AG08396 (cell line): Measurements from ENCODE around the gene APOL5.
"Not testable (repeated sequence)": the region's sequence is repeated elsewhere in the genome, so short reads cannot be mapped to it uniquely, and the experiment has no call there.

Experiments
- DNase-seq: peaks from one replicate; pipeline ENCODE4 v3.0.0; 2012; ENCODE audit warnings: low spot score, mixed read lengths

Gene APOL5

GRCh38 chr22:35711336-35711735 lies 6.3 kb upstream of the APOL5 start:
- DNase-seq: no peak

- no peak for DNase-seq
These were observed 5.0 kb upstream of the APOL5 start for GRCh38 chr22:35712672-35713071.

- DNase-seq: no peak
These were observed 1.7 kb downstream of the APOL5 start for GRCh38 chr22:35719212-35719875.

- no peak for DNase-seq
These were observed 4.3 kb downstream of the APOL5 start for GRCh38 chr22:35721960-35722359.

- no peak for DNase-seq
These were observed 7.8 kb downstream of the APOL5 start for GRCh38 chr22:35725521-35725920.

GRCh38 chr22:35726398-35726797 lies 8.7 kb downstream of the APOL5 start:
- no peak for DNase-seq

GRCh38 chr22:35726933-35727332 lies 9.3 kb downstream of the APOL5 start:
- DNase-seq: no peak

- DNase-seq: no peak
These were observed 9.8 kb downstream of the APOL5 start for GRCh38 chr22:35727436-35727835.

- no peak for DNase-seq
These were observed 11.1 kb downstream of the APOL5 start for GRCh38 chr22:35728639-35729308.

GRCh38 chr22:35729309-35729698 lies 11.6 kb downstream of the APOL5 start:
- no peak for DNase-seq

- DNase-seq: no peak
These were observed 13.6 kb downstream of the APOL5 start for GRCh38 chr22:35731321-35731720.

- DNase-seq: no peak
These were observed 14.4 kb downstream of the APOL5 start for GRCh38 chr22:35732116-35732515.

GRCh38 chr22:35733036-35733435 lies 15.4 kb downstream of the APOL5 start:
- DNase-seq: no peak

GRCh38 chr22:35733791-35734516 lies 16.3 kb downstream of the APOL5 start:
- DNase-seq: no peak

GRCh38 chr22:35734517-35734827 lies 16.8 kb downstream of the APOL5 start:
- no peak for DNase-seq

- DNase-seq: no peak
These were observed 17.9 kb downstream of the APOL5 start for GRCh38 chr22:35735542-35735941.

- no peak for DNase-seq
These were observed 18.5 kb downstream of the APOL5 start for GRCh38 chr22:35736166-35736565.

GRCh38 chr22:35736701-35737100 lies 19.0 kb downstream of the APOL5 start:
- DNase-seq: no peak

- DNase-seq: not testable (repeated sequence)
These were observed 20.2 kb downstream of the APOL5 start for GRCh38 chr22:35737886-35738285.

- DNase-seq: no peak
These were observed 21.6 kb downstream of the APOL5 start for GRCh38 chr22:35739076-35739930.

- DNase-seq: no peak
These were observed 22.3 kb downstream of the APOL5 start for GRCh38 chr22:35739931-35740380.

- DNase-seq: no peak
These were observed 22.9 kb downstream of the APOL5 start for GRCh38 chr22:35740616-35741015.
